Measurements from ENCODE around the gene HPS5. TPM values are rescaled to one million over a fixed set of nuclear protein-coding genes. Genes with fewer than 3 reads are reported as not detected.
"Not testable (repeated sequence)": the region's sequence is repeated elsewhere in the genome, so short reads cannot be mapped to it uniquely, and the experiment has no call there.

Gene HPS5, protein sequence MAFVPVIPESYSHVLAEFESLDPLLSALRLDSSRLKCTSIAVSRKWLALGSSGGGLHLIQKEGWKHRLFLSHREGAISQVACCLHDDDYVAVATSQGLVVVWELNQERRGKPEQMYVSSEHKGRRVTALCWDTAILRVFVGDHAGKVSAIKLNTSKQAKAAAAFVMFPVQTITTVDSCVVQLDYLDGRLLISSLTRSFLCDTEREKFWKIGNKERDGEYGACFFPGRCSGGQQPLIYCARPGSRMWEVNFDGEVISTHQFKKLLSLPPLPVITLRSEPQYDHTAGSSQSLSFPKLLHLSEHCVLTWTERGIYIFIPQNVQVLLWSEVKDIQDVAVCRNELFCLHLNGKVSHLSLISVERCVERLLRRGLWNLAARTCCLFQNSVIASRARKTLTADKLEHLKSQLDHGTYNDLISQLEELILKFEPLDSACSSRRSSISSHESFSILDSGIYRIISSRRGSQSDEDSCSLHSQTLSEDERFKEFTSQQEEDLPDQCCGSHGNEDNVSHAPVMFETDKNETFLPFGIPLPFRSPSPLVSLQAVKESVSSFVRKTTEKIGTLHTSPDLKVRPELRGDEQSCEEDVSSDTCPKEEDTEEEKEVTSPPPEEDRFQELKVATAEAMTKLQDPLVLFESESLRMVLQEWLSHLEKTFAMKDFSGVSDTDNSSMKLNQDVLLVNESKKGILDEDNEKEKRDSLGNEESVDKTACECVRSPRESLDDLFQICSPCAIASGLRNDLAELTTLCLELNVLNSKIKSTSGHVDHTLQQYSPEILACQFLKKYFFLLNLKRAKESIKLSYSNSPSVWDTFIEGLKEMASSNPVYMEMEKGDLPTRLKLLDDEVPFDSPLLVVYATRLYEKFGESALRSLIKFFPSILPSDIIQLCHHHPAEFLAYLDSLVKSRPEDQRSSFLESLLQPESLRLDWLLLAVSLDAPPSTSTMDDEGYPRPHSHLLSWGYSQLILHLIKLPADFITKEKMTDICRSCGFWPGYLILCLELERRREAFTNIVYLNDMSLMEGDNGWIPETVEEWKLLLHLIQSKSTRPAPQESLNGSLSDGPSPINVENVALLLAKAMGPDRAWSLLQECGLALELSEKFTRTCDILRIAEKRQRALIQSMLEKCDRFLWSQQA
- 37.4 TPM for total RNA-seq

DNA sequence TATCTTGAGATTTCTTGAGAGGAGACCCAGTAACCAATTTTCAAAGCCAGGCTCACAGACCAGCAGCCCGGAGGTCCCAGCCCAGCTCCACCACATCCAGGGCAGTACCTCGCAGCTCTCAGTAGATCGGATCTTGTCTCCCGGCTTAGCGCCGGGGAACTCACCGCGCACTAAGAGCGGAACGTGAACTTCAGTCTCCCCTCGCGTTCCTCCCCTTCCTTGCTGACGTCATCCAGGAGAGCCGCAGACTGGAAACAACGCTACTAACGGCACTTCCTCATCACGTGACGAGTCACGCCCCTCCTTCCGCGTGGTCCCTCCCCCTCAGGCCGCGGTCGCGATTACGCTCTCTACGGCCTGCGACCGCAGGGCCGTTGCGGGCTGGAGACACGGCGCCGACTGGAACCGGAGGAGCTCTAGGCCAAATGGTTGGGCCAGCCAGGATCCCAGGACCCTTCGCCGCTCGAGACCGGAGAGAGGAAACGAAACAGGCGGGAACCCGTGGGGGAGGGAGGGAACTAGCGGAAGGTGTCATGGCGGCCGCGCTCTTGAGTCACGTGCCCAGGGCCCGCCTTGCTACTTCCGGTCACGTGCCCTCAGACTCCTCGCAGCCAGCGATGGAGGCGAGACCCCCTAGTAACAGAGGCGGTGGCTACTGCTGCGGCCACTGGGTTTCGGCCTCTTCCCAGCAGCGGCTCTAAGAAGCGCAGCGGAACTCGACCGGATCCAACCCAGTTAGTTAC, at the start of gene HPS5, which contains the start of gene GTF2H1:
HPS5 (minus strand) TSS at position 172 of the 743 bp plus-strand sequence. CDS start 4,282 bp downstream, outside the sequence.
GTF2H1 (plus strand) TSS at position 599 of the 743 bp plus-strand sequence. CDS start 10,508 bp downstream, outside the sequence.
- peak; percentile 94 for ATAC-seq

DNA sequence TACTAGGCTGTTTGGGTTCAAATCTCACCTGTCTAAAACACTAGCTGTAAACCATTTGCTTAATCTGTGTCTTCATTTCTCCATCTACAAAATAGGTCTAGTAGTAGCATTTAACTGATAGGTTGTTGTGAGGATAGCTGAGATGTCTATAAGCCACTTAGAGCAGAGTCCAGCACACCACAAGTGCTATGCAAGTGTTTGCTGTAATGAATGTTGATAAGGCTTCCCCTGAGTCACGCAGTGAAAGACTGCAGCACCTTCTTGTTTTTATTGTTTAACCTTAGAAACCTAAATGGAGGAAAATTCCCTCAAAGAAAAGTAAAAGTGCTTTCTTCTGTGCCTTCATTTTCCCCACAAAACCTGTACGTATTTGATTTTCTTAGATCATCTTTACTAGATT, 49.3 kb upstream of the HPS5 start:
- DNase-seq (ENCODE audit: low spot score) (no peak), ATAC-seq (no peak)

More for the DNA sequence above, at the start of gene HPS5, which contains the start of gene GTF2H1:
- DNase-seq (ENCODE audit: low spot score) = peak; percentile 98

DNA sequence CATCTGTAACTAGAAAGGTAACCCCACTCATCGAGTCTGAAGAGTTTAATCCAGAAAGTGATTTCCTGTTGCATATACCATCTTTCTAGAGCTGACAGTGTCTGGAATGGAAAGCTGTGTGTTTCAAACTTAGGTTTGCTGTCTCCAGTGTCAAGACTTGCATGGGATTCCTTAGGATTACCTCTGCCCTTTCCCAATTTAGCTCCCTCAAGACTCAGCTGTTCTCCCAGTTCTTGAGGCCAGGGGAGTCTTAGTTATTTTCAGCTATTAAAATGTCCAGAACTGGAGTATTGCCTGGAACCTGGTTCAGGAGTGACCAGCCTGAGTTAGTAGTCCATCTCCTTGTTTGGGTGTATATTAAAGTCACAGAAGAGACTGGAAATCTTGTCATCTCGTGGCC, 47.5 kb upstream of the HPS5 start:
- ATAC-seq (no peak), DNase-seq (ENCODE audit: low spot score) (no peak)

DNA sequence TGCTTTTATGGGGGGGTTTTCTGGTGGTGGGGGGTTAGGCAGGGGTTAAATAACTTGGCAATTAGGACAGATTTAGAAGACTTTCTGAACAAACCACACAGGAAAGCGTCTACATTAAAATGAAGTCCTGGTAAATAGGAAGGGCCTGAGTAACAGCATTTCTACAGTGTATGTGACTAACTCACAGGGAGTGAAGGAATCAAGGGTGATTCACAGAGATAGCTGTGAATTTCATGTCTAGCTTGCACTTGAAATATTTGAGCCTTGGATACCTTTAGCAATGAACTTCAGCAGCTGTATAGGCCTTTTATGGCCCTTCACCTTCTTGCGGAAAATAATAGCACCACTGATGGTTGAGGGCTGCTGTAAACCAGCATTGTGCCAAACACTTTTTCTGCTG, 46.3 kb upstream of the HPS5 start:
- ATAC-seq (no peak), DNase-seq (ENCODE audit: low spot score) (no peak)

DNA sequence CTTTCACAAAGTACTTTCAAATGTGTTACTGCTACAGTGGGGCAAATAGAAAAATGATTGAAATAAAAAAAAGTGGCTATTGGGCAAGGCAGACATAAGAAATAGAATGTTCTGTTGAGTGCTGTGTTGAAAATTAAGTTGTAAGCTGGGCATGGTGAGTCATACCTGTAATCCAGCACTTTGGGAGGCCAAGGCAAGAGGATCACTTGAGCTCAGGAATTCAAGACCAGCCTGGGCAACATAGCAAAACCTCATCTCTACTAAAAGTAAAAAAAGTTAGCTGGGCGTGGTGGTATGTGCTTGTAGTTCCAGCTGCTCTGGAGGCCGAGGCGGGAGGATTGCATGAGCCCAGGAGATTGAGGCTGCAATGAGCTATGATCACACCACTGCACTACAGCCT, 45.5 kb upstream of the HPS5 start:
- DNase-seq (ENCODE audit: low spot score) (no peak), ATAC-seq (no peak)

DNA sequence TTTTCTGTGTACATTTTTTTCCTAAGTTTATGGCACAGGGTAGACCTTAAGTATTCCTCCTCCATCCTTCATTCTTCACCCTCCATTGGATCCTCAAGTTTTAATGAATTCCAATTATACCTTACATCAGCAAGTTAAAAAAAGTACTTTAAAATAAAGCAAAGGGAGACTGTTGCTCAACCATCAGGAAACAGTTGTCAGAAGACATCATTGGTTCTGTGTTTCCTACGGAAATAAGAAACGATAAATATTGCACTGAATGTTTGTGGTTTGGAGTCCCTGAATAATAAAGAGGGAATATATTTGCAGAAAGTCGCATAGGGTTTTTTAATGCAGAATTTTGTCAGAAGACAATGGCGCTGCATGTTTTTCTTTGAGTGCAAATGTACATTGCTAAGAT, 44.3 kb upstream of the HPS5 start:
- ATAC-seq (no peak), DNase-seq (ENCODE audit: low spot score) (no peak)

DNA sequence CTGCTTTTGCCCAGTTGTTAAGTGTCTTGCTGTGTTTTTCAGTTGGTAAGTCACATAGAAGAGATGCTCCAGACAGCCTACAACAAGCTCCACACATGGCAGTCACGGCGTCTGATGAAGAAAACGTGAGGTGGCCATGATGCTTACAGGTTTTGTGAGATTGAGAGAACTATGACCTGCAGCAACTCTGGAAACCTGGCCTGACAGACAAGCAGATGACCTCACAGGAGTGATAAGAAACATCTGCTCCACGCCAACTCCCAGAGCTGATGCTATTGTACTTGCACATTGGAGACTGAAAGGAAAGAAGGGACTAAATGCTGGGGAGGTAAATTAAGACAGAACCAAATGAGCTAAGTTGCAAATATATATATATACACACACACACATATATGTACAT, 43.8 kb upstream of the HPS5 start:
- ATAC-seq (no peak), DNase-seq (ENCODE audit: low spot score) (no peak)

DNA sequence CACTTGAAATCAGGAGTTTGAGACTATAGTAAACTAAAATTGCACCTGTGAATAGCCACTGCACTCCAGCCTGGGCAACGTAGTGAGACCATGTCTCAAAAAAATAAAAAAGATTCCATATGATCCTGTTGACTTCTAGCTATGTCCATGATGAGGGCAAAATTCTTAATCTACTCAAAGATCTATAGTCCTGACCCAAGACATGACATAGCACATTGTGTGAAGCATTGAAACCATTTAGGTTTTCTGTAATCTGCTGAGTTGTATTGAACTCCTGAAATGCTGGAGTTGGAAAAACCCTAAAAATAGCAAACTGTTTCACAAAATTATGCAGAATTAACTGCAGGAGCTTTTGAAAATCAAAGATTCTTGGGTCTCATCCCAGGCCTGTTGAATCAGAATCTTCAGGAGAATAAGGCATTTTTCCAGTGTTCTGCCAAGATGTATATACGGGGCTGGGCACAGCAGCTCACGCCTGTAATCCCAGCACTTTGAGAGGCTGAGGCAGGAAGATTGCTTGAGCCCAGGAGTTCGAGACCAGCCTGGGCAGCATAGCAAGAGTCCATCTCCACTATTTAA, 42.6 kb upstream of the HPS5 start:
- ATAC-seq (no peak), DNase-seq (ENCODE audit: low spot score) (no peak)

DNA sequence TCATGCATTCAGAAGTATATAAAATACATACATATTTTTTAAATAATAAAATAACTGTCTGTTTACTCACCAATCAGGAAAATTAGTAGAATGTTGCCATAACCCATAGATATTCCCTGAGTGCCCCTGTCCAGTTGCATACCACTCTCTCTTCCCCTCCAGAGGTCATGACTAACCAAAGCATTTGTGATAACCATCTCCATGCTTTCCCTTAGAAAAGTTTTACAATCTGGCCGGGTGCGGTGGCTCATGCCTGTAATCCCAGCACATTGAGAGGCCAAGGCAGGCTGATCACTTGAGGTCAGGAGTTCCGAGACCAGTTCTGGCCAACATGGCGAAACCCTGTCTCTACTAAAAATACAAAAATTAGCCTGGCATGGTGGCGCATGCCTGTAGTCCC, 39.2 kb upstream of the HPS5 start:
- DNase-seq (ENCODE audit: low spot score) = no peak

DNA sequence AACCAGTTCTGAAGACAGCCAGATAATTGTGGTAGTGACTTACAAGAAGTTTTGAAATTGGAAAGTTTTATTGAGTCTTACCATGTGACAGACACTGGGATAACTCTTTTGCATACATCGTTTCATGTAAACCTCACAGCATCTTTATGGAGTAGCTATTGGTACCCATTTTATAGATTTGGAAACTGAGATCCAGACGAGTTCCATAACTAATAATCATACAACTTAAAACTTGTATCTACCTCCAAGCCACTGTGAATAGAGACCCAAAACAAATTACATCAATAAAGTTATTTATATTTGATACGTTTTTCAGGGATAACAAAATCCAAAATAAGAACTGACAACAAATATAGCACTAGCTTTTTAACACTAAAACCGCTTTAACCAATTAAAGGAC, 36.7 kb upstream of the HPS5 start:
- no peak for DNase-seq (ENCODE audit: low spot score)
- no peak for ATAC-seq

More for the DNA sequence above, 39.2 kb upstream of the HPS5 start:
- no peak for ATAC-seq

DNA sequence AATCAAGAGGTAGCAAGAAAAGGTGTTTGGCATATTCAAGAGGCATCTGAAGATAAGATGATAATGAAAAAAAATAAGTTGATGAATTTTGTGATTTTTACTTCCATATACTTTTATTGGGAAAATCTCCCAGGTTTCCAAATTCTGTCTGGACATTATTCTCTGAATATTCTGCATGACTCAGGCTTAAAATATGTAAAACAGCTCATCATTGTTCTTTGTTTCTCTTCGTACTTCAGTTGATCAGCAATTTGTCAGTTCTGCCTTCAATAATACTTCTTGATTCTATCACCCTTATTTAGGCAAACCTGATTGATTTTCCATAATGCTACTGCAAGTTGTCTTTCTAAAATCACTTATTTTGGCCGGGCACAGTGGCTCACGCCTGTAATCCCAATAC, 30.6 kb upstream of the HPS5 start:
- no peak for ATAC-seq
- no peak for DNase-seq (ENCODE audit: low spot score)

DNA sequence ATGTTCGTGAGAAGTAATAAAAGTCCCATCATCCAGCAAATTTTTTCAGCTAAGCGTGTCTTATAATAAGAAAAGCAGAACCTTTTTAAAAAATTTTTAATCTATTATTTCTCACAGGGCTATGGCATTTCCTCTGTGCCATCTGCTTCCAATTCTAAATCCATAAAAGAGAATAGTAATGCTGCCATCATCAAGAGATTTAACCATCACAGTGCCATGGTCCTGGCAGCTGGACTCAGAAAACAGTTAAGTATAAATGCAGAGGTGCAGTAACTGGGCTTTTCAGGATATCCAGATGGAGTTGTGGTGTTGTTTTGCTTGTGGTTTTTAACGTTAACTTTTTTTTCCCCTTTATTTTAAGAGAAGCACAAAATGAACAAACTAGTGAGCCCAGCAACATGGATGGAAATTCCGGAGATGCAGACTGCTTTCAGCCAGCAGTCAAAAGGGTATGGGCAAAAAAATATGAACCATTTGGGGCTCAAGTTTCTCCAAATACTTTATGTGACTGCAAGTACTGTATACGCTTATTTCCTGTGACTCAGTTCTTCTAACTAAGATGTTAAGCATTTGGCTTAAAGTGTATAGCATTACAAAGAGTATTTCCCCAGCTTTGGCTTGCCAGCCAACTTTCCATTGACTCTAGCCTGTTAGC, 25.7 kb upstream of the HPS5 start:
- DNase-seq (ENCODE audit: low spot score) (no peak), ATAC-seq (no peak)

DNA sequence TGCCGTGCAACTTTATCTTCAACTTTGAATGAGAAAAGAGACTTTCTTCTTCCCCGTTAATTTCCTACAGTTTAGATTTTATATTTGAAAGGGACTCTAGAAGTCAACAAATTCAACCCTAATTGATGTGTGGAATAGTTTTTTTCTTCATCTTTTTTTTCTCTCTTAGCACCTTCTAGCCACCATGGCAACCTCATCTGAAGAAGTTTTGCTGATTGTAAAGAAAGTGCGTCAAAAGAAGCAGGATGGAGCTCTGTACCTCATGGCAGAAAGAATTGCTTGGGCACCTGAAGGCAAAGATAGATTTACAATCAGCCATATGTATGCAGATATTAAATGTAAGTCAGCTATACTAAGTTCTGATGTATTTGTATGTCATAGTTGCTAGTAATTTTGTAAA, 11.0 kb upstream of the HPS5 start:
- DNase-seq (ENCODE audit: low spot score) (no peak), ATAC-seq (no peak)

DNA sequence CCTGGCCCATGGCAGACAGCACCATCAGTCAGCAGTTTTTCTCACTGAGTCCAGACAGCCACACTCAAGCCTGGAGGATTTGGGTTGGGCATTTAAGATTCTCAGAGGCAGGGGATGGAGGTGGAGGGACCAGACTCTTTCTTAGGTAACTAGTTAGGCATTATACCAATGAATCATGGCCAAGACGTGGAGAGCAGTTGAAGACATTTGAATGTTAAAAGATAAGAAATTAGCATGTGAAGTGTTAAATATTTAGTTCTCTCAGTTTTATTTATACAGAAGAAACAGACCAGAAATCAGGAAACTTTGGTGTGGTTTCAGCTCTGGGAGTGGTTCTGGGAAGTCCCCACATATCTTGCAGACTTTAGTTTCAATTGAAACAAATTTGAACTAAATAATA, 10.4 kb upstream of the HPS5 start:
- ATAC-seq = no peak
- DNase-seq (ENCODE audit: low spot score) = no peak

DNA sequence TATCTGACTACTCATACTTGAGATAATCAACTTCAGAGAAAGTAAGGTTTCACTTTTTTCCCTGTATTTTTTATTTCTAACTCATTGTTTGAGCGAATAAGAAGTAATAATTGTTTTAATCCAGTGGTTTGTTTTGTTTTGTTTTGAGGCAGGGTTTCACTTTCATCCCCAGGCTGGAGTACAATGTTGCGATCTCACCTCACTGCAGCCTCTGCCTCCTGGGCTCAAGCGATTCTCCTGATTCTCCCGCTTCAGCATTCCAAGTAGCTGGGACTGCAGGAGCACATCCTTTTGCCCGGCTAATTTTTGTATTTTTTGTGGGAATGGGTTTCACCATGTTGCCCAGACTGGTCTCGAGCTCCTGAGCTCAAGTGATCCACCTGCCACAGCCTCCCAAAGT, 9.0 kb upstream of the HPS5 start:
- ATAC-seq = no peak
- no peak for DNase-seq (ENCODE audit: low spot score)

DNA sequence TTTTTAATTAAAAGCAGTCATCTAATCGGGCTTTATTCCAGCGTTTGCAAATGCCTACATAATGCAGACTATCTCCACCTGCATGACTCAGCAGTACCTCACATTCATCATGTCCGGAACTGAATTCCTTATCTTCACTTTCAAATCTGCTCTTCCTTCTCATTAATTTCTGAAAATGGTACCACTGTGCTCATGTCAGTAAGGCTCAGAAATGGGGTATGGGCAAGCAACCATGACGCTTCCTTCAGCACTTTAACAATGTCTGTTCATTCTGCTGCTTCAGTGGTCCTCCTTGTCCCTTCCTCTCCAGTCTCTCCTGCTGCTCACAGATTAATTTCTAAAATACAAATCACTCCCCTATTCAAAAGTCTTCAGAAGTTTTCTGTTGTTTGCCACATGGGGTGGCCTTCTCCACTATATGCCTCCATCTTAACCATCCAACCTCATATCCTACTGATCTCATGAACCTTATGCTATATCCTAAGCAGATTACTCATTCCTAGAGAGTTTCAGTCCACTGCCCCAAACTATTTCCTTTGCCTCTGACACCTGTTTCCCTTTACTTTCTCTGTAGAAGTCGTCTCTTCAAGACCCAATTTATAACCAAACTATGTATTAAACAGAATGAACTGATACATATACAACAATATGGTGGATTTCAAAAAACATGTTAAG, 7.4 kb upstream of the HPS5 start:
- no peak for ATAC-seq
- DNase-seq (ENCODE audit: low spot score) = no peak

DNA sequence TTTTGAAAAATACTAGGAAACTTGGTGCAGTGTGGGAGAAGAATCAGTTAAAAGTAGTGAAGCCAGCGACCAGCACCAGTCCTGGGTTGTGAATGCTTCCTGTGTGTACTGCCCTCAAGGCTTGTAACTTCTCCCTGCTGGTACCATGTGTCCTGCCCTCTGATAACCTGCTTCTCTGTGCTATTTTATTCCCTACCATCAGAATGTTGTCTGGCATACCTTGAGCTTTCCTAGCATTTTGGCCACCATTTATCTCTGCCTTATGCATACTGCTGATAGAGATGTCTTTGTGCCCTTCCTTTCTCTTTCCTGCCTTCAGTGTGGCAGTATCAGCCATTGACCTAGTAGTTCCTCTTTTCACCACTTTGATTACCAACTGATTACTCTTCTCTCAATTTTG, 2.4 kb upstream of the HPS5 start:
- DNase-seq (ENCODE audit: low spot score) = no peak
- no peak for ATAC-seq

DNA sequence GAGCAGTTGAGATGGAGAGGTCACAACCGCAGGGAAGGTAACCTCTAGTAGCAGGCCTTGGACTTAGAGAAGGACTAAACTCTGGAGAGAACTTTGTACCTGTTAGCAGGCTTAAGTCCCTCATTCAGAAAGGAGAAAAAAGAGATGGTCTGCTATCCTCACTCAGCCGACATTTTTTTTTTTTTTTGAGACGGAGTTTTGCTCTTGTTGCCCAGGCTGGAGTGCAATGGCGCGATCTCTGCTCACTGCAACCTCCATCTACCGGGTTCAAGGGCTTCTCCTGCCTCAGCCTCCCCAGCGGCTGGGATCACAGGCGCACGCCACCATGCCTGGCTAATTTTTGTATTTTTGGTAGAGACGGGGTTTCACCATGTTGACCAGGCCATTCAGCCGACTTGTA, 1.9 kb upstream of the HPS5 start:
- not testable (repeated sequence) for ATAC-seq; DNase-seq (ENCODE audit: low spot score)
